ENCODE data around the gene BLACAT1. TPM values are rescaled to one million over a fixed set of nuclear protein-coding genes. Genes with fewer than 3 reads are reported as not detected.
A peak's percentile ranks its signal among the peaks of the same experiment; 100 is the strongest.

The BLACAT1 gene
- total RNA-seq, 1 experiment from 2014 or later: 0.72 TPM

GRCh38 chr1:205456868-205457745, 1.3 kb upstream of the BLACAT1 start:
- intact Hi-C loops (cut with micrococcal nuclease): no loop called here
- Mint-ChIP-seq H3K27me3 (ENCODE audit: insufficient read depth, unreplicated experiment) (peaks cover 86% of the 10 kb centered on the region), H3K4me1 (ENCODE audit: insufficient read depth, unreplicated experiment) (peaks cover 9% of the 10 kb centered on the region), H3K27ac (ENCODE audit: low read depth, unreplicated experiment) (no peak overlapping the region), H3K9me3 (ENCODE audit: unreplicated experiment) (no peaks in the 10 kb centered on the region), H3K4me3 (ENCODE audit: unreplicated experiment) (peak overlapping the region; percentile 65), H3K36me3 (ENCODE audit: insufficient read depth, unreplicated experiment) (no peaks in the 10 kb centered on the region)
- ChIA-PET CTCF (interaction anchor here (0.7 to 2.7 kb wide), 11 partner anchors 26 to 68 kb away, joined by 3 to 16 read pairs (median 3); no protein-coding TSS in a partner anchor), POLR2A (interaction anchor here (0.8 to 1.4 kb wide), 7 partner anchors 7 to 138 kb away, joined by 3 to 4 read pairs (median 3); no protein-coding TSS in a partner anchor)
- no peak for DNase-seq (ENCODE audit: unreplicated experiment)
- no peak for TF ChIP-seq CTCF (IDR thresholded peaks at IDR 0.05; ENCODE audit: unreplicated experiment)
- BruUV-seq (replicated peaks): no TSS peak

- no peak for DNase-seq (ENCODE audit: unreplicated experiment)
- H3K27me3 Mint-ChIP-seq (ENCODE audit: insufficient read depth, unreplicated experiment): peaks cover 93% of the 10 kb centered on the region
- H3K27ac Mint-ChIP-seq (ENCODE audit: low read depth, unreplicated experiment): no peak overlapping the region
Observed at GRCh38 chr1:205456383-205456867, 580 bp upstream of the BLACAT1 start.

GRCh38 chr1:205454903-205455335, 926 bp downstream of the BLACAT1 start:
- H3K36me3 Mint-ChIP-seq (ENCODE audit: insufficient read depth, unreplicated experiment): no peaks in the 10 kb centered on the region
- DNase-seq (ENCODE audit: unreplicated experiment): no peak
- peaks cover 90% of the 10 kb centered on the region for H3K27me3 Mint-ChIP-seq (ENCODE audit: insufficient read depth, unreplicated experiment)
- H3K9me3 Mint-ChIP-seq (ENCODE audit: unreplicated experiment): no peaks in the 10 kb centered on the region
- intact Hi-C loops (cut with micrococcal nuclease): no loop called here
- no TSS peak for BruUV-seq (replicated peaks)
- CTCF ChIA-PET: interaction anchor here (0.9 to 2.7 kb wide), 5 partner anchors 15 to 101 kb away, joined by 3 to 16 read pairs (median 7); no protein-coding TSS in a partner anchor
- no peak for TF ChIP-seq CTCF (IDR thresholded peaks at IDR 0.05; ENCODE audit: unreplicated experiment)
- H3K4me3 Mint-ChIP-seq (ENCODE audit: unreplicated experiment): no peak overlapping the region
- no peak overlapping the region for H3K27ac Mint-ChIP-seq (ENCODE audit: low read depth, unreplicated experiment)
- peaks cover 17% of the 10 kb centered on the region for H3K4me1 Mint-ChIP-seq (ENCODE audit: insufficient read depth, unreplicated experiment)
- POLR2A ChIA-PET: interaction anchor here (1.3 kb wide), 1 partner anchor 195 kb away, joined by 3 read pairs; no protein-coding TSS in a partner anchor

More at GRCh38 chr1:205456383-205456867, 580 bp upstream of the BLACAT1 start:
- Mint-ChIP-seq H3K4me3 (ENCODE audit: unreplicated experiment) (peak overlapping the region; percentile 65), H3K4me1 (ENCODE audit: insufficient read depth, unreplicated experiment) (peaks cover 9% of the 10 kb centered on the region), H3K9me3 (ENCODE audit: unreplicated experiment) (no peaks in the 10 kb centered on the region), H3K36me3 (ENCODE audit: insufficient read depth, unreplicated experiment) (no peaks in the 10 kb centered on the region)
- no peak for TF ChIP-seq CTCF (IDR thresholded peaks at IDR 0.05; ENCODE audit: unreplicated experiment)
- intact Hi-C loops (cut with micrococcal nuclease): no loop called here
- BruUV-seq (replicated peaks): no TSS peak
- POLR2A ChIA-PET: interaction anchor here (1.2 to 1.4 kb wide), 3 partner anchors 10 to 138 kb away, joined by 3 read pairs; no protein-coding TSS in a partner anchor
- CTCF ChIA-PET: interaction anchor here (0.6 to 2.7 kb wide), 10 partner anchors 15 to 398 kb away, joined by 3 to 16 read pairs (median 3); no protein-coding TSS in a partner anchor

GRCh38 chr1:205453466-205453865, 2.4 kb downstream of the BLACAT1 start:
- H3K36me3 Mint-ChIP-seq (ENCODE audit: insufficient read depth, unreplicated experiment): no peaks in the 10 kb centered on the region
- no peak overlapping the region for H3K27ac Mint-ChIP-seq (ENCODE audit: low read depth, unreplicated experiment)
- H3K27me3 Mint-ChIP-seq (ENCODE audit: insufficient read depth, unreplicated experiment): peaks cover 75% of the 10 kb centered on the region
- H3K9me3 Mint-ChIP-seq (ENCODE audit: unreplicated experiment): no peaks in the 10 kb centered on the region
- no peak for DNase-seq (ENCODE audit: unreplicated experiment)
- ChIA-PET CTCF (interaction anchor here (1.0 to 1.7 kb wide), 3 partner anchors 30 to 99 kb away, joined by 3 to 7 read pairs (median 3); no protein-coding TSS in a partner anchor), POLR2A (interaction anchor here (5.6 kb wide), 1 partner anchor 14 kb away, joined by 38 read pairs; no protein-coding TSS in a partner anchor)
- intact Hi-C loops (cut with micrococcal nuclease): no loop called here
- no peak overlapping the region for H3K4me3 Mint-ChIP-seq (ENCODE audit: unreplicated experiment)
- no peak for TF ChIP-seq CTCF (IDR thresholded peaks at IDR 0.05; ENCODE audit: unreplicated experiment)
- no TSS peak for BruUV-seq (replicated peaks)
- peaks cover 31% of the 10 kb centered on the region for H3K4me1 Mint-ChIP-seq (ENCODE audit: insufficient read depth, unreplicated experiment)
